Measurements from ENCODE around the gene SNX3. TPM values are rescaled to one million over a fixed set of nuclear protein-coding genes. Genes with fewer than 3 reads are reported as not detected.

The SNX3 gene
- total RNA-seq, 1 experiment from 2014 or later: 174 TPM

- in situ Hi-C loops (cut with HindIII; ENCODE audit: low pct_unique_long_range_greater_than_20kb, low sequenced_read_pairs): no loop called here
- DNase-seq (ENCODE audit: low read depth, low spot score): no peak
These were observed 80.1 kb downstream of the SNX3 start for GRCh38 chr6:108180776-108181175.

GRCh38 chr6:108180266-108180665 is 80.6 kb downstream of the SNX3 start:
- in situ Hi-C loops (cut with HindIII; ENCODE audit: low pct_unique_long_range_greater_than_20kb, low sequenced_read_pairs): no loop called here
- no peak for DNase-seq (ENCODE audit: low read depth, low spot score)

GRCh38 chr6:108179741-108180140 is 81.1 kb downstream of the SNX3 start:
- no peak for DNase-seq (ENCODE audit: low read depth, low spot score)
- in situ Hi-C loops (cut with HindIII; ENCODE audit: low pct_unique_long_range_greater_than_20kb, low sequenced_read_pairs): no loop called here

GRCh38 chr6:108176281-108177089 is 84.4 kb downstream of the SNX3 start:
- no peak for DNase-seq (ENCODE audit: low read depth, low spot score)
- in situ Hi-C loops (cut with HindIII; ENCODE audit: low pct_unique_long_range_greater_than_20kb, low sequenced_read_pairs): no loop called here

- in situ Hi-C loops (cut with HindIII; ENCODE audit: low pct_unique_long_range_greater_than_20kb, low sequenced_read_pairs): no loop called here
- DNase-seq (ENCODE audit: low read depth, low spot score): no peak
These were observed 85.1 kb downstream of the SNX3 start for GRCh38 chr6:108175592-108176279.

GRCh38 chr6:108175176-108175591 is 85.7 kb downstream of the SNX3 start:
- in situ Hi-C loops (cut with HindIII; ENCODE audit: low pct_unique_long_range_greater_than_20kb, low sequenced_read_pairs): no loop called here
- no peak for DNase-seq (ENCODE audit: low read depth, low spot score)

- in situ Hi-C loops (cut with HindIII; ENCODE audit: low pct_unique_long_range_greater_than_20kb, low sequenced_read_pairs): no loop called here
- DNase-seq (ENCODE audit: low read depth, low spot score): no peak
These were observed 86.3 kb downstream of the SNX3 start for GRCh38 chr6:108174371-108175175.

- DNase-seq (ENCODE audit: low read depth, low spot score): no peak
- in situ Hi-C loops (cut with HindIII; ENCODE audit: low pct_unique_long_range_greater_than_20kb, low sequenced_read_pairs): no loop called here
These were observed 88.8 kb downstream of the SNX3 start for GRCh38 chr6:108171918-108172516.

- DNase-seq (ENCODE audit: low read depth, low spot score): no peak
- in situ Hi-C loops (cut with HindIII; ENCODE audit: low pct_unique_long_range_greater_than_20kb, low sequenced_read_pairs): no loop called here
These were observed 89.4 kb downstream of the SNX3 start for GRCh38 chr6:108171291-108171917.

GRCh38 chr6:108170332-108171290 is 90.2 kb downstream of the SNX3 start:
- in situ Hi-C loops (cut with HindIII; ENCODE audit: low pct_unique_long_range_greater_than_20kb, low sequenced_read_pairs): no loop called here
- DNase-seq (ENCODE audit: low read depth, low spot score): no peak

- in situ Hi-C loops (cut with HindIII; ENCODE audit: low pct_unique_long_range_greater_than_20kb, low sequenced_read_pairs): no loop called here
- no peak for DNase-seq (ENCODE audit: low read depth, low spot score)
These were observed 91.1 kb downstream of the SNX3 start for GRCh38 chr6:108169464-108170331.

- DNase-seq (ENCODE audit: low read depth, low spot score): no peak
- in situ Hi-C loops (cut with HindIII; ENCODE audit: low pct_unique_long_range_greater_than_20kb, low sequenced_read_pairs): no loop called here
These were observed 92.1 kb downstream of the SNX3 start for GRCh38 chr6:108168501-108169463.

GRCh38 chr6:108168090-108168463 is 92.8 kb downstream of the SNX3 start:
- DNase-seq (ENCODE audit: low read depth, low spot score): no peak
- in situ Hi-C loops (cut with HindIII; ENCODE audit: low pct_unique_long_range_greater_than_20kb, low sequenced_read_pairs): no loop called here

- no peak for DNase-seq (ENCODE audit: low read depth, low spot score)
- in situ Hi-C loops (cut with HindIII; ENCODE audit: low pct_unique_long_range_greater_than_20kb, low sequenced_read_pairs): no loop called here
These were observed 93.3 kb downstream of the SNX3 start for GRCh38 chr6:108167449-108168089.
